ENCODE data around the gene EIF2B2. TPM values are rescaled to one million over a fixed set of nuclear protein-coding genes. Genes with fewer than 3 reads are reported as not detected.

The EIF2B2 gene
- total and polyA plus RNA-seq, 2 of the 13 experiments (the other 11 are each of a cell fraction or from before 2014, with no cell fraction given), result 54.4 to 78.6 TPM

DNA sequence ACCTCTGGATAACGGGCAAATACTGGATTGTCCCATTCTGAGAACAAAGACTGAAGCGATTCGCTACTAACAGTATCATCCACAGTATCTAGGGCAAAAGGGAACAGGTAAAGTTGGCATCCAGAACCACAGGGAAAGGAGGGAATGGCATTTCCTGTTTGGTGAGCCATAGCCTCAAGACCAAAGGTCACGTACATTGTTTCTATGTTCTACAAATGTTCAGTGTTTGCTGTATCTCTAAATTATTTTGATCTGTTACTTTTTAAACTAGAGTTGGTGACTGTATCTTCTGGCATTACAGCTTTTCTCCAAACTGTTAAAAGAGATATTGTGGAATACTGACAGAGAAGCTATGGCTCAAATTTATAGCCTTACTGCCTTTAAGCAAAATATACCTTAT, 38.9 kb downstream of the EIF2B2 start (continued):
- TF ChIP-seq, protein P1, sequence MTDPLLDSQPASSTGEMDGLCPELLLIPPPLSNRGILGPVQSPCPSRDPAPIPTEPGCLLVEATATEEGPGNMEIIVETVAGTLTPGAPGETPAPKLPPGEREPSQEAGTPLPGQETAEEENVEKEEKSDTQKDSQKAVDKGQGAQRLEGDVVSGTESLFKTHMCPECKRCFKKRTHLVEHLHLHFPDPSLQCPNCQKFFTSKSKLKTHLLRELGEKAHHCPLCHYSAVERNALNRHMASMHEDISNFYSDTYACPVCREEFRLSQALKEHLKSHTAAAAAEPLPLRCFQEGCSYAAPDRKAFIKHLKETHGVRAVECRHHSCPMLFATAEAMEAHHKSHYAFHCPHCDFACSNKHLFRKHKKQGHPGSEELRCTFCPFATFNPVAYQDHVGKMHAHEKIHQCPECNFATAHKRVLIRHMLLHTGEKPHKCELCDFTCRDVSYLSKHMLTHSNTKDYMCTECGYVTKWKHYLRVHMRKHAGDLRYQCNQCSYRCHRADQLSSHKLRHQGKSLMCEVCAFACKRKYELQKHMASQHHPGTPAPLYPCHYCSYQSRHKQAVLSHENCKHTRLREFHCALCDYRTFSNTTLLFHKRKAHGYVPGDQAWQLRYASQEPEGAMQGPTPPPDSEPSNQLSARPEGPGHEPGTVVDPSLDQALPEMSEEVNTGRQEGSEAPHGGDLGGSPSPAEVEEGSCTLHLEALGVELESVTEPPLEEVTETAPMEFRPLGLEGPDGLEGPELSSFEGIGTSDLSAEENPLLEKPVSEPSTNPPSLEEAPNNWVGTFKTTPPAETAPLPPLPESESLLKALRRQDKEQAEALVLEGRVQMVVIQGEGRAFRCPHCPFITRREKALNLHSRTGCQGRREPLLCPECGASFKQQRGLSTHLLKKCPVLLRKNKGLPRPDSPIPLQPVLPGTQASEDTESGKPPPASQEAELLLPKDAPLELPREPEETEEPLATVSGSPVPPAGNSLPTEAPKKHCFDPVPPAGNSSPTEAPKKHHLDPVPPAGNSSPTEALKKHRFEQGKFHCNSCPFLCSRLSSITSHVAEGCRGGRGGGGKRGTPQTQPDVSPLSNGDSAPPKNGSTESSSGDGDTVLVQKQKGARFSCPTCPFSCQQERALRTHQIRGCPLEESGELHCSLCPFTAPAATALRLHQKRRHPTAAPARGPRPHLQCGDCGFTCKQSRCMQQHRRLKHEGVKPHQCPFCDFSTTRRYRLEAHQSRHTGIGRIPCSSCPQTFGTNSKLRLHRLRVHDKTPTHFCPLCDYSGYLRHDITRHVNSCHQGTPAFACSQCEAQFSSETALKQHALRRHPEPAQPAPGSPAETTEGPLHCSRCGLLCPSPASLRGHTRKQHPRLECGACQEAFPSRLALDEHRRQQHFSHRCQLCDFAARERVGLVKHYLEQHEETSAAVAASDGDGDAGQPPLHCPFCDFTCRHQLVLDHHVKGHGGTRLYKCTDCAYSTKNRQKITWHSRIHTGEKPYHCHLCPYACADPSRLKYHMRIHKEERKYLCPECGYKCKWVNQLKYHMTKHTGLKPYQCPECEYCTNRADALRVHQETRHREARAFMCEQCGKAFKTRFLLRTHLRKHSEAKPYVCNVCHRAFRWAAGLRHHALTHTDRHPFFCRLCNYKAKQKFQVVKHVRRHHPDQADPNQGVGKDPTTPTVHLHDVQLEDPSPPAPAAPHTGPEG (CRISPR knock-in tag; IDR thresholded peaks at IDR 0.05), result no peak
- TF ChIP-seq RARA (CRISPR knock-in tag; IDR thresholded peaks at IDR 0.05) (peak; percentile 39; the same call in 1 of the 2 replicates), KDM6A (CRISPR knock-in tag; IDR thresholded peaks at IDR 0.05; ENCODE audit: low read depth) (peak; percentile 39; the same call in 1 of the 2 replicates), ARNTL (CRISPR knock-in tag; IDR thresholded peaks at IDR 0.05) (no peak), MIER3 (CRISPR knock-in tag; IDR thresholded peaks at IDR 0.05; ENCODE audit: borderline replicate concordance) (0 out of 2 replicates have a peak, but pooled peaks have one; percentile 11), HNRNPL (IDR thresholded peaks at IDR 0.05; ENCODE audit: low read depth, low read length) (0 out of 2 replicates have a peak, but pooled peaks have one; percentile 45), RFX5 (IDR thresholded peaks at IDR 0.05; ENCODE audit: low read depth, low read length) (peak; percentile 55; the same call in 1 of the 2 replicates), EP300 (IDR thresholded peaks at IDR 0.05; ENCODE audit: low read depth in 2 of 2, low read length in 2 of 2) (peak in 1 of 2 experiments; percentile 27; a peak in 1 of 4 replicates), EP300 (CRISPR knock-in tag; IDR thresholded peaks at IDR 0.05; ENCODE audit: borderline replicate concordance) (peak; percentile 14; the same call in 1 of the 2 replicates), ZNF101 (CRISPR knock-in tag; IDR thresholded peaks at IDR 0.05; ENCODE audit: borderline replicate concordance, low read depth) (0 out of 2 replicates have a peak, but pooled peaks have one; percentile 60), ZNF605 (CRISPR knock-in tag; IDR thresholded peaks at IDR 0.05) (no peak), ETV5 (CRISPR knock-in tag; IDR thresholded peaks at IDR 0.05; ENCODE audit: borderline replicate concordance) (peak; percentile 91), ASH2L (IDR thresholded peaks at IDR 0.05; ENCODE audit: insufficient read length, low read depth, low read length) (peak; percentile 66), HNF4A (CRISPR knock-in tag; IDR thresholded peaks at IDR 0.05) (peak; percentile 84), MTA1 (CRISPR knock-in tag; IDR thresholded peaks at IDR 0.05; ENCODE audit: borderline replicate concordance) (no peak)
- TF ChIP-seq, protein P2, sequence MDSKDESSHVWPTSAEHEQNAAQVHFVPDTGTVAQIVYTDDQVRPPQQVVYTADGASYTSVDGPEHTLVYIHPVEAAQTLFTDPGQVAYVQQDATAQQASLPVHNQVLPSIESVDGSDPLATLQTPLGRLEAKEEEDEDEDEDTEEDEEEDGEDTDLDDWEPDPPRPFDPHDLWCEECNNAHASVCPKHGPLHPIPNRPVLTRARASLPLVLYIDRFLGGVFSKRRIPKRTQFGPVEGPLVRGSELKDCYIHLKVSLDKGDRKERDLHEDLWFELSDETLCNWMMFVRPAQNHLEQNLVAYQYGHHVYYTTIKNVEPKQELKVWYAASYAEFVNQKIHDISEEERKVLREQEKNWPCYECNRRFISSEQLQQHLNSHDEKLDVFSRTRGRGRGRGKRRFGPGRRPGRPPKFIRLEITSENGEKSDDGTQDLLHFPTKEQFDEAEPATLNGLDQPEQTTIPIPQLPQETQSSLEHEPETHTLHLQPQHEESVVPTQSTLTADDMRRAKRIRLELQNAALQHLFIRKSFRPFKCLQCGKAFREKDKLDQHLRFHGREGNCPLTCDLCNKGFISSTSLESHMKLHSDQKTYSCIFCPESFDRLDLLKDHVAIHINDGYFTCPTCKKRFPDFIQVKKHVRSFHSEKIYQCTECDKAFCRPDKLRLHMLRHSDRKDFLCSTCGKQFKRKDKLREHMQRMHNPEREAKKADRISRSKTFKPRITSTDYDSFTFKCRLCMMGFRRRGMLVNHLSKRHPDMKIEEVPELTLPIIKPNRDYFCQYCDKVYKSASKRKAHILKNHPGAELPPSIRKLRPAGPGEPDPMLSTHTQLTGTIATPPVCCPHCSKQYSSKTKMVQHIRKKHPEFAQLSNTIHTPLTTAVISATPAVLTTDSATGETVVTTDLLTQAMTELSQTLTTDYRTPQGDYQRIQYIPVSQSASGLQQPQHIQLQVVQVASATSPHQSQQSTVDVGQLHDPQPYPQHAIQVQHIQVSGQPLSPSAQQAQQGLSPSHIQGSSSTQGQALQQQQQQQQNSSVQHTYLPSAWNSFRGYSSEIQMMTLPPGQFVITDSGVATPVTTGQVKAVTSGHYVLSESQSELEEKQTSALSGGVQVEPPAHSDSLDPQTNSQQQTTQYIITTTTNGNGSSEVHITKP (CRISPR knock-in tag; IDR thresholded peaks at IDR 0.05; ENCODE audit: low read depth), result peak; percentile 31; the same call in 1 of the 2 replicates
- TF ChIP-seq, protein P3, sequence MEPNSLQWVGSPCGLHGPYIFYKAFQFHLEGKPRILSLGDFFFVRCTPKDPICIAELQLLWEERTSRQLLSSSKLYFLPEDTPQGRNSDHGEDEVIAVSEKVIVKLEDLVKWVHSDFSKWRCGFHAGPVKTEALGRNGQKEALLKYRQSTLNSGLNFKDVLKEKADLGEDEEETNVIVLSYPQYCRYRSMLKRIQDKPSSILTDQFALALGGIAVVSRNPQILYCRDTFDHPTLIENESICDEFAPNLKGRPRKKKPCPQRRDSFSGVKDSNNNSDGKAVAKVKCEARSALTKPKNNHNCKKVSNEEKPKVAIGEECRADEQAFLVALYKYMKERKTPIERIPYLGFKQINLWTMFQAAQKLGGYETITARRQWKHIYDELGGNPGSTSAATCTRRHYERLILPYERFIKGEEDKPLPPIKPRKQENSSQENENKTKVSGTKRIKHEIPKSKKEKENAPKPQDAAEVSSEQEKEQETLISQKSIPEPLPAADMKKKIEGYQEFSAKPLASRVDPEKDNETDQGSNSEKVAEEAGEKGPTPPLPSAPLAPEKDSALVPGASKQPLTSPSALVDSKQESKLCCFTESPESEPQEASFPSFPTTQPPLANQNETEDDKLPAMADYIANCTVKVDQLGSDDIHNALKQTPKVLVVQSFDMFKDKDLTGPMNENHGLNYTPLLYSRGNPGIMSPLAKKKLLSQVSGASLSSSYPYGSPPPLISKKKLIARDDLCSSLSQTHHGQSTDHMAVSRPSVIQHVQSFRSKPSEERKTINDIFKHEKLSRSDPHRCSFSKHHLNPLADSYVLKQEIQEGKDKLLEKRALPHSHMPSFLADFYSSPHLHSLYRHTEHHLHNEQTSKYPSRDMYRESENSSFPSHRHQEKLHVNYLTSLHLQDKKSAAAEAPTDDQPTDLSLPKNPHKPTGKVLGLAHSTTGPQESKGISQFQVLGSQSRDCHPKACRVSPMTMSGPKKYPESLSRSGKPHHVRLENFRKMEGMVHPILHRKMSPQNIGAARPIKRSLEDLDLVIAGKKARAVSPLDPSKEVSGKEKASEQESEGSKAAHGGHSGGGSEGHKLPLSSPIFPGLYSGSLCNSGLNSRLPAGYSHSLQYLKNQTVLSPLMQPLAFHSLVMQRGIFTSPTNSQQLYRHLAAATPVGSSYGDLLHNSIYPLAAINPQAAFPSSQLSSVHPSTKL (CRISPR knock-in tag; IDR thresholded peaks at IDR 0.05), result peak; percentile 78

Measured in HepG2 (cell line).